HG03039 (cell line): ENCODE measurements around the gene PLPP3.

Experiments
- ATAC-seq: cut with Tn5 transposase; IDR thresholded peaks from one replicate; pipeline ENCODE4 v1.9.1; 2021; ENCODE audit warnings: mild to moderate bottlenecking, moderate library complexity; ENCODE audit not compliant: unreplicated experiment

Gene PLPP3

DNA sequence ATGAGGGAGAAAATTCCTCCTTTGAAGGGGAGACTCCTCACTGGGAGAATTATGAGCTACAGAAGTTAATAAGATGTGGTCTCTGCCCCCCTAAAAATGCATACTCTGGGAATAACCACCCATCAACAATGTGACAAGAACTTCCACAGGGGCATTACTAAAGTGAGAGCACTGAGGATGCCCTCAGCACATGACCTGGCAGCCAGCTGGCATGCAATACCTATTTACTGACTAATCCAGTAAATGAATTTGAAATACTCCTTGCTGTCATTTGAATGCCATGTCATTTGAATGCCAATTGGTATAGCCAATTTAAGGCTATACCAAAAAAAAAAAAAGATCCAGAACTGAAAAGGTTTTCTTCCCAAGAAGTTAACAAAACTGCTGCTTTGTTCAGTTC, 30.8 kb downstream of the PLPP3 start:
- no peak for ATAC-seq

DNA sequence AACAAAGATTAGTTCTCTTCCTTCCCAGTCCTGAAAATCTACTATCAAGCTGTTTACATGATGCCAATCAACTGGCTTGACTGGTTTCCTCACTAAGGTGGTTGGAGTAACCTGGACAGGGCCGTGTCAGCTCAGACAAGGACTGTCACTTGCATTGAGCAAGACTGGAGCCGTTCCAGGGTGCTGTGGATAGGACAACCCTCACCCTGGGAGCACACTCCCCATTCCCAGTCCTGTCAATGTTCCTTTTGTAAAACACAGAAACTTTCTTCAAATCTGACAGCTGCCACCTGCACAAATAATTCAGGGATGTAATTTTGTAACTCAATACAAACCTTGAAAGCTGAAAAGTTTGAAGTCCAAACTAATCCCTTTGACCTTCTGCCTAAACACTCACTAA, 31.4 kb downstream of the PLPP3 start:
- ATAC-seq, result no peak

DNA sequence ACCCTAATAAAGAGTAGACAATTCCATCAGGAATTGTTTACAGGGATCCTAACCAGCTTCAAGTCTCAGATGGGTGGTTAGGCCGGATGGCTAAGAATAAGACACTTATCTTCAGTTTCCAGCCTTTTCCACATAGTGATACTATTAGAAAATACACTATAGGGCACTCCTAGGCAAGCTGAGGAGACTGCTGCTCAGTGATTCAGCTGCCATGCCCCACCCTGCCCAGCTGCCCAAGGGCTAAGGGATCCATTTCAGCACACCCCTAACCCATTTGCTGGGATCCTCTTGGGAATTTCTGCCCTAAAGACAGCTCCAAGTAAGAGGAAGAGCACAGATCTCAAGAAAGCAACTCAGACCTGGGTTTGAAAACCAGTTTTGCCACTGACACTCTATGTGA, 31.9 kb downstream of the PLPP3 start:
- no peak for ATAC-seq

DNA sequence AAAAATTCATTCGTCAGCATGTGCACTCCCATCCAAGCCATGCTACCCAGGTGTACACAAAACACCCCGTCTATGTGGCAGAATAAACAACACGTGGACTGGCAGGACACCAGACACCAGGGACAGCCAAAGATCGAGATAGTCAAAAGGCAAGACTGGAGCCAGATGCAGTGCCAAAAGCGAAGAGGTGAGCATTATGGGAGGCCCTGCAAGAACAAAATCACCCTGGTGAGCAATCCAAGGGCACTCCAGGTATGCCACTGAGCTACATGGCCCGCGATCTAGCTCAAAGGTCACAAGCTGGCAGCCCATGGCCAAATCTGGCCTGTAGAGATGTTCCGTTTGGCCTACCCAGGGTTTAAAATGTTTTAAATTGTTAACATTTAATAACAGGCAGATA, 33.7 kb downstream of the PLPP3 start:
- ATAC-seq, result no peak

DNA sequence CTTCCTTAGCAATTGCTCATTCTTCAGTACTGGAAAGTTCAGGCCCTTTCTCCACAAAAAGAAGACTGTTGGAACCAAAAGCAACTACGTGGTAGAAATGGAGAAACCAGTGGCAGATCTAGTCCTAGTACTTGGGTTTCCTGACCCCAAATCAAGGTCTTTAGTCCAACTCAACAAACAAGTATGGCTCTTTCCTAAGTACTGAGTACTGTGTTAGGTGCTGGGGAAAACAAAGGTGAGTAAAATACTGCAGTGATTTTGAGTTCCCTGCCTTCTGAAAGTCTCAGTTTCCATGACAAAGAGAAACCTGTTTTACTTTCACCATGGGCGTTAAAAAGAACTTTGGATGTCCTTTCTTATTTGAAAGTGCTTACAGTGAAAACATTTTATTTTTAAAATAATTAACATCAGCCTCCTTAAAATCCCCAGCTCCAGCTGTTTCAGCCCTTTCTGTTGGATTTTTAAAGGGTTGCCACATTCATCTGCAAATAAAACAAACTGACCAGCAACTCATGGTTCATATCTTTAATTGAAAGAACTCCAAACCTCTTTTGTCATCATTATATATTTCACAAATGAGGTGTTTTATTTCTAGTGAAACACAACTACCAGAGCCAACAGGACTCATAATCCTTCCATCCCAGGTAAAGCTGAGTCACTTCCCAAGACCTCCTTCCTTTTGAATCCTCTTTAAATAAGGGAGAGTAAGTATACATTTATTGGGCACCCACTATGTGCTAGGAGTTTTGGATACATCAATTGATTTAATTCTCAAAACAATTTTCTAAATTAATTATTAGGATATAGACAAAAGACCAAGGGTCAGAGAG, 35.4 kb downstream of the PLPP3 start:
- ATAC-seq, result no peak

- no peak for ATAC-seq
These were observed 36.7 kb downstream of the PLPP3 start for GRCh38 chr1:56542651-56543050.

DNA sequence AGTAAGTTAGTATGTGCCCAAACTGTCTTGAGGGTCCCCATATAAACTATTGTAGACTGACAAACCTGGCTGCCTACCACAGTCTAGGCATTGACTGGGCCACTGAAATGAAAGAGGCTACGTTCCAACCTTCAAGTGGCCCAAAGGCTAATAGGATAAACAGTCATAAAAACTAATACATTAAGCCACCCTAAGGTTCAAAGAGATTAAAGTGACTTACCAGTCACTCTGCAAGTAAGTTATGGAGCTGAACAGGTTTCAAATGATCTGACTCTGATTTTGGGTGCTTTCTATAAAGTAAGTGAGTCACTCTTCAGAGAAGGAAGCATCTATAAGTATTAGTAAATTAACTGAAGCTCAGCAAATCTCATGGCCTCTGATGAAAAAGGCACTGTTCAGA, 38.0 kb downstream of the PLPP3 start:
- no peak for ATAC-seq

GRCh38 chr1:56540467-56540866, 38.9 kb downstream of the PLPP3 start:
- no peak for ATAC-seq

- no peak for ATAC-seq
These were observed 39.8 kb downstream of the PLPP3 start for GRCh38 chr1:56539520-56539931.

DNA sequence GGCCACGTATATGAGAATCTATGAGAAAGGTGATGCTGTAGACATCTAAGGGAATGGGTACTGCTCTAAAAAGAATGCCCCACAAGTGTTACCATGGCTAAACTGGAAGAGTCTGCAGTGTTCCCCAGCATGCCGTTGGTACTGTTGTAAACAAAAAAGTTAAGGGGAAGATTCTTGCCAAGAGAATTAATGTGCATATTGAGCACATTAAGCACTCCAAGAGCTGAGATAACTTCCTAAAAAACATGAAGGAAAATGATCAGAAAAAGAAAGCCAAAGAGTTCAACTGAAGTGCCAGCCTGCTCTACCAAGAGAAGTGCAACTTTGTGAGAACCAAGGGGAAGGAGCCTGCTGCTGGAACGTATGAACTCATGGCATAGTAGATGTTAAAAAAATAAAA, 40.8 kb downstream of the PLPP3 start:
- ATAC-seq, result no peak

- ATAC-seq, result no peak
These were observed 41.7 kb downstream of the PLPP3 start for GRCh38 chr1:56537660-56538059.

GRCh38 chr1:56535939-56536338, 43.4 kb downstream of the PLPP3 start:
- no peak for ATAC-seq

DNA sequence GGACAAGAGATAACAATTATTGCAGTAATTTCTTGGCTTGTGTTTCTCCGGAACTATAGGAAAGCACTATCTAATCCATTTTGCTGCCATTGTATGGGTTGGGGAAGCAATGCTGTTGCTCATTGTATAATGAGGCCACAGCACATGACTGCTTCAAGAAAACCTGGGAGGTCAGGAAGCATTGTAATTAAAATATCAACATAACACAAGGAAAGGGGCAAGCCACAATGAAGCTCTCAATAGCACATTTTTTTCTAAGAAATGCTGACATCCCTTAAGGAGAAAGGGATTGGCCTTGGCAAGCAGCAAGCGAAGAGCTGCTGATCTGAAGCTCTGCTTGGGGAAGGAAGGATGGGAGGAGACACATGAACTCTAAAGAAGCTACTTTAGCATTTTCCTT, 44.0 kb downstream of the PLPP3 start:
- ATAC-seq, result no peak

DNA sequence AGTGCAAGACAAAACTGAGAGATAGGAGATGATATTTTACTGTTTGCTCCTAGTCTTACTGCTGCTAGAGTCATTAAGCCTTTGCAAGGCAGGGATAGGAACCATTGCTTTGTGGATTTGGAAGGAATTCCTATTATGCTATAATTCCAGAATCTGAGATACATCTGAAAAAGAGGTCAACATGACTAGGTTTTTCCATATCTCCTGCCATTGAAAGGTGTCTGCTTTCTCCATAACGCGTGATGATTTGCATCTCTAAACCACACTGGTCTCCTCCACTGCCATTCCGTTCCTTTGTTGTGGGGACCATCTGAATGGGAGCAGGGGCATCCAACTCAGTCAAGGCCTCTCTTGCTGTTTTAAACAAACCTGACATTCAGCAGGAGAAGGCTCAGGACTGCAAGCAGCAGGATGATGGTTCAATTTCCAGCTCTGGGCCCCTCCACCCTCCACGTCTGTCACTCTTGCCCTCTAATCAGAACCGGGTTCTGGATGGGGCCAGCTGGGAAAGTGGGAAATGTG, 45.2 kb downstream of the PLPP3 start:
- ATAC-seq, result no peak

- ATAC-seq, result no peak
These were observed 45.7 kb downstream of the PLPP3 start for GRCh38 chr1:56533621-56534020.

DNA sequence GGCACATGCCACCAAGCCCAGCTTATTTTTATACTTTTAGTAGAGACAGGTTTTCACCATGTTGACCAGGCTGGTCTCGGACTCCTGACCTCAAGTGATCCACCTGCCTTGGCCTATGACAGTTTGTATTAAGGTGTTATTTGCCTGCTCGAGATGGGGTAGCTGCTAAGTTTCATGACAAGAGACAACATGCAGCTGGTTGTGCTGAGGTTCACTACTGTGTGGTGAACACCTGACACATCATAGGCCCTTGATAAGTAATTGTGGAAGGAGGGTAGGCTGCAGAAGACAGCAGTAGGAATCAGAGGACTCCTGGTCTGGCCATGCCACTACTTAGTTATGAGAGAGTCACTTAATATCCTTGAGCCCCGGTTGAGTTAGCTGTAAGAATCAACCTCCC, 46.2 kb downstream of the PLPP3 start:
- no peak for ATAC-seq

- ATAC-seq, result no peak
These were observed 47.0 kb downstream of the PLPP3 start for GRCh38 chr1:56532350-56532683.

DNA sequence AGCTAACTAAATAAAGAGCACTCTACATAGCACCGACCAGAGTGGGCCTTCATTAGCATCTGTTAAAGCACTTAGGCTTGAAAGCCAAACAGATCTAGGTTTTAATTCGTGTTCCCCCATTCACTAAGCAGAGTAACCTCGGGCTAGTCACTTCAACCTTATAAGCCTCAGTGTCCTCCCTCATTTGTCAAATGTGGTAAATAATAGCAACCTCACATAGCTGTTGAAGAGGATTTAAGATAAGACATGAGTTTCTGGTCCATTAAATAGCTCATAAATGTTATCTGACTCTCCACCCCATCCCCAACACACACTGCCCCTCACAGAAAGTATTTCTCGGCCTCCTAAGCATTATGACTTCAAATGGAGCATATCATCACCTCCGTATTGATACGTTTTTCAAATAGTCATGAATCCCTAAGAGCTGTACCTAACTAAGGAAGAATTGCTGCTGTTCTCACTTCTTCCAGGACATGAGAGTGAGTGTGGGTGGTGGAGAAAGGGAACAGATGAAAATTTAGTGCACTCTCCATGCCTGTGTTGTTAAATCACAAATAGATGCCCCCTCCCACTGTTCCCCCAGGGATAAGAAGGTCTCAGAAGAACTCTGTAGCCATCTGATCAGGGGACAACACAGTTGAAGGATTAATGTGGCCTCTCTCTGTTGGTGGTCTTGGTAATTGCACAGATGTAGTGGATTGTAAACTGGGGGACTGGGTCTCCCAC, 47.6 kb downstream of the PLPP3 start:
- ATAC-seq, result no peak

- ATAC-seq, result no peak
These were observed 49.6 kb downstream of the PLPP3 start for GRCh38 chr1:56529801-56530200.

- ATAC-seq, result no peak
These were observed 51.6 kb downstream of the PLPP3 start for GRCh38 chr1:56527548-56528302.

- peak; percentile 62 for ATAC-seq
These were observed 52.7 kb downstream of the PLPP3 start for GRCh38 chr1:56526571-56527174.
